GM12878 (cell line): ENCODE results near the gene POT1. TPM values are rescaled to one million over a fixed set of nuclear protein-coding genes. Genes with fewer than 3 reads are reported as not detected.

Experiments
- ATAC-seq: fragments of 200-7000 bp; cut with Tn5 transposase; 3 replicates; pipeline ENCODE4 v1.9.1; 2020; ENCODE audit warnings: mild to moderate bottlenecking, moderate library complexity
- BruUV-seq: library from RNA; stranded (reverse); fragments of 400-500 nt; replicated peaks from 2 replicates; lab custom pipeline; 2021; lab: Mats Ljungman, UMichigan
- CTCF ChIA-PET: fragments of 300-600 bp; sonication (Branson Sonifier 250); formaldehyde crosslinking; extraction: SDS; loops from one replicate; lab custom pipeline; 2021; ENCODE audit warnings: inconsistent platforms; lab: Yijun Ruan, JAX
- POLR2A ChIA-PET: fragments of 350-600 bp; formaldehyde crosslinking; extraction: SDS; loops from one replicate; lab custom pipeline; 2021; ENCODE audit warnings: inconsistent platforms; lab: Charles Lee
- RAD21 ChIA-PET: fragments of 300-600 bp; sonication (Branson Sonifier 250); formaldehyde crosslinking; loops from one replicate; lab custom pipeline; 2023; ENCODE audit warnings: antibody characterized with exemption; ENCODE audit not compliant: unreplicated experiment; lab: Charles Lee
- SMC1A ChIA-PET: fragments of 300-600 bp; sonication (Branson Sonifier 250); formaldehyde crosslinking; loops from one replicate; lab custom pipeline; 2023; ENCODE audit not compliant: unreplicated experiment, uncharacterized antibody; lab: Charles Lee
- DNase-seq: peaks from one replicate; pipeline ENCODE4 v3.0.0-alpha.2; 2011; ENCODE audit warnings: low read depth, low spot score
- FAIRE-seq: peaks from 3 replicates; lab custom pipeline; 2011; peaks lifted over from hg19 to GRCh38; lab: Jason Lieb, UNC
- H2AFZ ChIP-seq: 2 replicates; pipeline ENCODE4 v1.6.0; 2011; ENCODE audit warnings: low read depth, low read length, control low read depth; ENCODE audit not compliant: control insufficient read depth
- H3K27ac ChIP-seq: 2 replicates; pipeline ENCODE4 v1.5.1; 2011; ENCODE audit warnings: control low read depth; ENCODE audit not compliant: control insufficient read depth, insufficient read depth
- H3K27me3 ChIP-seq, 2 experiments: replicated peaks in 1 of 2; 2 replicates each; pipeline versions ENCODE4 v1.6.0 to v1.6.1; 2011; ENCODE audit warnings: low read length in 1 of 2; ENCODE audit not compliant: control insufficient read depth in 2 of 2, insufficient read depth in 2 of 2
- H3K36me3 ChIP-seq, 2 experiments: 2 replicates each; pipeline ENCODE4 v1.5.1; 2011; ENCODE audit warnings: low read length in 1 of 2; ENCODE audit not compliant: control insufficient read depth in 2 of 2, insufficient read depth in 2 of 2
- H3K4me1 ChIP-seq: 2 replicates; pipeline ENCODE4 v1.6.1; 2011; ENCODE audit warnings: mild to moderate bottlenecking, low read length, moderate library complexity, mixed read lengths; ENCODE audit not compliant: control insufficient read depth, insufficient read depth
- H3K4me2 ChIP-seq: 2 replicates; pipeline ENCODE4 v1.6.0; 2011; ENCODE audit warnings: control low read depth; ENCODE audit not compliant: control insufficient read depth, insufficient read depth
- H3K4me3 ChIP-seq: fragments of 200-600 bp; sonication (generic); 2 replicates; pipeline ENCODE4 v1.5.1; 2016
- H3K79me2 ChIP-seq: 2 replicates; pipeline ENCODE4 v1.6.0; 2011; ENCODE audit warnings: low read length; ENCODE audit not compliant: control insufficient read depth, insufficient read depth
- H3K9ac ChIP-seq: 2 replicates; pipeline ENCODE4 v1.8.0; 2011; ENCODE audit warnings: low read length, control low read depth, mixed read lengths; ENCODE audit not compliant: control insufficient read depth, insufficient read depth
- H3K9me3 ChIP-seq: replicated peaks from 3 replicates; pipeline ENCODE4 v1.5.1; 2011; ENCODE audit warnings: mild to moderate bottlenecking, low read length; ENCODE audit not compliant: control insufficient read depth, insufficient read depth
- H4K20me1 ChIP-seq: 2 replicates; pipeline ENCODE4 v1.6.0; 2011; ENCODE audit not compliant: control insufficient read depth, insufficient read depth
- CHD1 ChIP-seq: IDR thresholded peaks from 2 replicates; pipeline ENCODE4 v1.6.1; 2012; ENCODE audit warnings: low read depth, low read length, improper control_type of control experiment
- MYC ChIP-seq: IDR thresholded peaks from 2 replicates; pipeline ENCODE4 v1.6.1; 2011; ENCODE audit warnings: mild to moderate bottlenecking, low read length, moderate library complexity, inconsistent platforms; ENCODE audit not compliant: insufficient read depth, insufficient replicate concordance, insufficient read length, severe bottlenecking
- PML ChIP-seq: IDR thresholded peaks from 2 replicates; pipeline ENCODE4 v1.6.1; 2012; ENCODE audit warnings: low read length, inconsistent platforms
- POLR2A ChIP-seq: IDR thresholded peaks from 2 replicates; pipeline ENCODE4 v1.6.1; 2011; ENCODE audit warnings: low read depth, mild to moderate bottlenecking, low read length
- RB1 ChIP-seq: fragments of 450-650 bp; formaldehyde crosslinking; IDR thresholded peaks from 2 replicates; pipeline ENCODE4 v1.6.1; 2017; ENCODE audit warnings: mild to moderate bottlenecking, borderline replicate concordance
- ZBTB33 ChIP-seq: fragments of 450-650 bp; IDR thresholded peaks from 2 replicates; pipeline ENCODE4 v1.6.1; 2017; ENCODE audit warnings: mild to moderate bottlenecking
- WGBS: methylation state at CpG from one replicate; pipeline ENCODE4 v1.1.6; 2016; ENCODE audit warnings: low lambda C conversion rate; ENCODE audit not compliant: insufficient replicate concordance, insufficient coverage; ENCODE audit errors: missing lambda C conversion rate; 5-methylcytosine and 5-hydroxymethylcytosine counted together
- in situ Hi-C: fragments of 300-500 bp; cut with MboI; formaldehyde crosslinking; loops from 9 replicates; pipeline ENCODE4 v1.14.3; 2018; ENCODE audit warnings: mixed read lengths
- intact Hi-C: fragments of 100-400 bp; cut with micrococcal nuclease; formaldehyde crosslinking; loops from one replicate; pipeline ENCODE4 v1.14.2; 2022; ENCODE audit not compliant: unreplicated experiment
- polyA plus RNA-seq, 11 experiments: library from polyadenylated mRNA; depleted of rRNA in 4 of 11; unstranded in 6 of 11; stranded (reverse) in 5 of 11; fragments of >200 nt; fragmentation: Nextera tagmentation in 4 of 11; fragmentation: Illumina TruSeq in 1 of 11; extraction: Ambion mirVana in 4 of 11; extraction: Trizol in 1 of 11; gene quantifications; 1 replicate in 1 of 11; 2 replicates in 10 of 11; pipeline versions ENCODE4 v1.2.1 to v1.2.3, GENCODE V29; 2011 to 2016; ENCODE audit warnings: inconsistent platforms in 2 of 11, missing spikeins in 2 of 11, low read depth in 1 of 11
- total RNA-seq, 4 experiments: library from RNA; depleted of rRNA in 3 of 4; stranded (reverse); fragments of >200 nt in 3 of 4; fragmentation: Illumina TruSeq in 1 of 4; extraction: Trizol in 1 of 4; gene quantifications; 2 replicates each; pipeline versions ENCODE4 v1.2.1 to v1.2.3, GENCODE V29; 2013 to 2021

The POT1 gene
- total and polyA plus RNA-seq, 10 of the 15 experiments (the other 5 are each of a cell fraction or from before 2014, with no cell fraction given): 16.3 to 87.0 (median 33.9) TPM

GRCh38 chr7:124907490-124907889, 22.1 kb downstream of the POT1 start (continued):
- no peak for TF ChIP-seq ZBTB33
- TF ChIP-seq MYC: no peak
- no peak for TF ChIP-seq RB1
- TF ChIP-seq POLR2A: no peak
- no peak for TF ChIP-seq CHD1

- no peak for TF ChIP-seq PML
- Histone ChIP-seq H3K79me2 (no peaks in the 10 kb centered on the region), H4K20me1 (no peaks in the 10 kb centered on the region), H3K9me3 (no peaks in the 10 kb centered on the region; the same call in 1 of the 3 replicates), H3K4me2 (no peak overlapping the region), H3K9ac (no peak overlapping the region), H3K36me3 (no peaks in the 10 kb centered on the region; a peak in 2 of 4 replicates), H3K4me1 (peaks cover 3% of the 10 kb centered on the region; the same call in 1 of the 2 replicates), H3K27me3 (no peaks in the 10 kb centered on the region), H2AFZ (no peak overlapping the region), H3K27ac (no peak overlapping the region), H3K4me3 (no peak overlapping the region)
- 100% methylated on average over 1 of the region's 1 CpG for WGBS
- ChIA-PET POLR2A (no interaction called here), RAD21 (no interaction called here), CTCF (no interaction called here), SMC1A (no interaction called here)
- DNase-seq: no peak
- no peak for ATAC-seq
- intact Hi-C loops: no loop called here
- BruUV-seq: no TSS peak
- FAIRE-seq: no peak
- in situ Hi-C loops: no loop called here
Measured at GRCh38 chr7:124898531-124898930, 31.1 kb downstream of the POT1 start.
